Epithelial cell of umbilical artery (primary cell): Measurements from ENCODE around the gene RPL7L1. TPM values are rescaled to one million over a fixed set of nuclear protein-coding genes. Genes with fewer than 3 reads are reported as not detected.

Source experiments
- total RNA-seq: library from RNA; depleted of rRNA; stranded (reverse); fragments of >200 nt; gene quantifications from 2 replicates; pipeline ENCODE4 v1.2.3, GENCODE V29; 2014

The RPL7L1 gene
- total RNA-seq: 175 and 204 TPM in 2 replicates

DNA sequence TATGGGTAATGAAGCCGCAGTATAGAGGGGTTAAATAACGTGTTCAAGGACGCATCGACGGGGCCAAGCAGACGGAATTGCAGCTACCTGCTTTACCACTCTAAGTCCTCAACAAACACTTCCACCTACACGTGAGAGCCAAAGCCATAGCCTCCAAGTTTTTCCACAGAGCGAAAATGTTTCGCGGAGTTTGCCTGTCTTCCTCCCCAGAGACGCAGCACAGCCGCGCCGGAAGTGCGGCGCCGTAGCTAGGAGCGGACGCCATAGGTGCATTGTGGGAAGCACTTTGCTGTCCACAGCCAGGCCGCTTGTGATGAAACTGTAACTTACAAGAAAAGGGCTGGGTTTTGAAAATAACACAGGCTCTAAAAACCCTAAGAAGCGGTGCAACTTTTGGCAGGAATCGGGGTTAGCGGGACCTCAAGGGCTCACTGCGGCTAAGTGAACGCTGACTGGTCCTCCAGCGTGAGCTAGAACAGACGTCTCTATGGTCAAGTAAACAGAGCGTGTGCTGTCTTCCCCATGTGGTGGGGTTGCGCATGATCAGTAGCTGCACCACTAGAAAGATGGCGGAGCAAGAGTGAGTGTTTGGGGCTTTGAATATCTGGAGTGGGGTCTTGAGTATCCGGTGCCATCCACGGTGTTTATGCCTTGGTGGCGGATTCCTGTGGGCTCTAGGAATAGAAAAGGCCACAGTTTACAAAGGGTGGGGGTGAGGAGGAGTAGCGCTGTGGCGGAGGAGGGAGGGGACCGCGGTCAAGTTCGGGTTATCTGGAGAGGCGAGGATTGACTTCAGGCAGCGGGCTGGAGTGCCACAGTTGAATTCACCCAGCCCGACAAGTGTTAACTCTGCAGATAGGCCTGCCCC is at the start of gene RPL7L1:
Gene RPL7L1, plus strand, starts transcription at position 245 of the 868 bp plus-strand sequence. Its CDS starts 295 bp downstream, at position 540.

DNA sequence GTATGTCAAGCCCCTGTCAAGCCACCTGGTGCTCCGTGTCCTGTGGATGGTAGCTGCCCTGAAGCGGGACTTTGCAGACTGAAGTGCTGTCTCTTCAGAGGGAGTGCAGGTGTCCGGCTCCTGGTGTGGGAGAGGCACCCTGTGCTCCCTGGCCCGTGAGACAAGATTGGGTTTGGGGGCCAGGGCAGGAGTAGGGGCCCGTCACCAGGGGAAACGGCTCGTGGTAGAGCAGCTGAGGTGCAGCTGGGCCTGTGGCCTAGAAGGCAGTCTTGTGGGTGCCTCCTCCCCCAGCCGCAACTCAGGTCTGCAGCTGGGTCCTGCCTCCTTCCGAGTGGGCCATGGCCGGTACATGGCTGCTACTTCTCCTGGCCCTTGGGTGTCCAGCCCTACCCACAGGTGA is 36.3 kb downstream of the RPL7L1 start, which contains the start of gene PTCRA:
Gene PTCRA, plus strand, starts transcription at position 322 of the 400 bp plus-strand sequence. Its CDS starts 17 bp downstream, at position 339.

DNA sequence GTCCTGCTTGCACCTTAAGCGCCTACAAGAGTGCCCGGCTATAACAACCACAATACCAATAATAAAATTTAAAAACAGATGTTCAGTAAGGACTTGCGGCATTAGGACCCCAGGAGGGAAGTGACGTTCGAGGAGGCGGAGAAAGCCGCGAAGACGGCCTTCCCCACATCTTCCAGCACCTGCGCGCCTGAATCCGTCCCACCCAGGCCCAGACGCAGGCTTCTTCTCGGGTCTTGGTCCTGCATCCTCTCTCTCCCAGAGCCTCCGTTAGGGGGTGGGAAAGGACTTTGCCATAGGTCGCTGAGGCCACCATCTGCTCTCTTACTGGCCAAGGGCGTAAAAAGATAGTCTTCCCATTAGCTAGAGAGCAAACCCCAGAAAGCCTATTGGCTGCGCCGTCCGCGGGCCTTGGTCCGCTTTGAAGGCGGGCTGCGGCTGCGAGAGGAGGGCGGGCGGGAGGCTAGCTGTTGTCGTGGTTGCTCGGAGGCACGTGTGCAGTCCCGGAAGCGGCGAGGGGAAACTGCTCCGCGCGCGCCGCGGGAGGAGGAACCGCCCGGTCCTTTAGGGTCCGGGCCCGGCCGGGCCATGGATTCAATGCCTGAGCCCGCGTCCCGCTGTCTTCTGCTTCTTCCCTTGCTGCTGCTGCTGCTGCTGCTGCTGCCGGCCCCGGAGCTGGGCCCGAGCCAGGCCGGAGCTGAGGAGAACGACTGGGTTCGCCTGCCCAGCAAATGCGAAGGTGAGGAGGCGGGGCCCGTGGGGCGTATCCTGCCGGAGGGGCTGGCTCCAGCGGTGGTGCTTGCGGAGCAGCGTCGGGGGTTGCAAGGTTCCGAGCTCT is 49.8 kb downstream of the RPL7L1 start, which contains the start of gene CNPY3:
Gene CNPY3, plus strand, starts transcription at position 495 of the 835 bp plus-strand sequence. Its CDS starts 91 bp downstream, at position 586.

Other genes with a start within 250 kb of the RPL7L1 start
- gene PRPH2, start 157.0 kb upstream of the RPL7L1 start, total RNA-seq: under 0.01 and 0.30 TPM in 2 replicates
- gene TBCC, start 133.5 kb upstream of the RPL7L1 start, total RNA-seq: 42.1 and 45.8 TPM in 2 replicates
- 1.5 and 2.3 TPM in 2 replicates for gene BICRAL, start 97.6 kb upstream of the RPL7L1 start, total RNA-seq
- gene PTCRA, start 36.4 kb downstream of the RPL7L1 start, total RNA-seq: not detected in 2 replicates
- 25.7 and 52.1 TPM in 2 replicates for gene CNPY3, start 49.9 kb downstream of the RPL7L1 start, total RNA-seq
- gene GNMT, start 81.1 kb downstream of the RPL7L1 start, total RNA-seq: not detected in 2 replicates
- 13.3 and 26.4 TPM in 2 replicates for gene PEX6, start 99.6 kb downstream of the RPL7L1 start, total RNA-seq
- 27.7 and 31.2 TPM in 2 replicates for gene PPP2R5D, start 105.0 kb downstream of the RPL7L1 start, total RNA-seq
- 61.7 and 72.5 TPM in 2 replicates for gene MEA1, start 134.3 kb downstream of the RPL7L1 start, total RNA-seq
- gene KLHDC3, start 134.6 kb downstream of the RPL7L1 start, total RNA-seq: 129 and 140 TPM in 2 replicates
- gene RRP36, start 142.0 kb downstream of the RPL7L1 start, total RNA-seq: 117 and 139 TPM in 2 replicates
- 25.8 and 26.6 TPM in 2 replicates for gene CUL7, start 174.2 kb downstream of the RPL7L1 start, total RNA-seq
- 26.0 and 28.9 TPM in 2 replicates for gene MRPL2, start 179.8 kb downstream of the RPL7L1 start, total RNA-seq
- gene KLC4, start 180.0 kb downstream of the RPL7L1 start, total RNA-seq: 16.6 and 17.8 TPM in 2 replicates
- 36.9 and 42.9 TPM in 2 replicates for gene PTK7, start 196.7 kb downstream of the RPL7L1 start, total RNA-seq